HCT116 (cell line): ENCODE results near the gene PSTPIP1. TPM values are rescaled to one million over a fixed set of nuclear protein-coding genes. Genes with fewer than 3 reads are reported as not detected.

Experiments used
- ATAC-seq: fragments of 200-7000 bp; cut with Tn5 transposase; 2 replicates; pipeline ENCODE4 v1.9.1; 2020; ENCODE audit warnings: mild to moderate bottlenecking, moderate library complexity
- BruUV-seq: library from RNA; stranded (reverse); fragments of 400-500 nt; replicated peaks from 2 replicates; lab custom pipeline; 2021; lab: Mats Ljungman, UMichigan
- CTCF ChIA-PET: fragments of 300-600 bp; sonication (Branson Sonifier 250); formaldehyde crosslinking; loops from one replicate; lab custom pipeline; 2021; ENCODE audit warnings: antibody characterized with exemption; lab: Charles Lee
- POLR2A ChIA-PET: fragments of 300-600, 350-600 bp; sonication (Branson Sonifier 250); formaldehyde crosslinking; loops from one replicate; lab custom pipeline; 2021; ENCODE audit warnings: antibody characterized with exemption; lab: Charles Lee
- RAD21 ChIA-PET, 2 experiments: fragments of 300-600 bp; sonication (Branson Sonifier 250); formaldehyde crosslinking; loops; one replicate each; lab custom pipeline; 2023; ENCODE audit warnings: low total read pairs in 2 of 2; ENCODE audit not compliant: uncharacterized antibody in 2 of 2, unreplicated experiment in 2 of 2, low non-redundant PET in 1 of 2; lab: Charles Lee
- DNase-seq: peaks from one replicate; pipeline ENCODE4 v3.0.0-alpha.2; 2010; ENCODE audit warnings: low read depth, low spot score
- H2AFZ ChIP-seq: fragments of 200-600 bp; shearing (Covaris generic), sonication (generic); 2 replicates; pipeline ENCODE4 v1.6.1; 2017; ENCODE audit warnings: low read depth, mixed run types, mixed read lengths, antibody characterized with exemption, low read length; ENCODE audit not compliant: poor library complexity, severe bottlenecking
- H3K27ac ChIP-seq: 2 replicates; pipeline ENCODE4 v1.5.1; 2012; ENCODE audit warnings: low read depth, low read length
- H3K27me3 ChIP-seq: fragments of 200-600 bp; sonication (generic); 2 replicates; pipeline ENCODE4 v1.6.1; 2016; ENCODE audit warnings: mixed run types, low read length, mixed read lengths; ENCODE audit not compliant: insufficient read depth
- H3K36me3 ChIP-seq, 2 experiments: fragments of 200-500 bp in 1 of 2; fragments of 200-600 bp in 1 of 2; sonication (Bioruptor generic) in 1 of 2; sonication (generic) in 1 of 2; 2 replicates each; pipeline versions ENCODE4 v1.5.1 to v1.6.1; 2014 to 2016; ENCODE audit warnings: low read length in 2 of 2, inconsistent platforms in 1 of 2, mixed read lengths in 1 of 2, mixed run types in 1 of 2; ENCODE audit not compliant: insufficient read depth in 2 of 2, control insufficient read depth in 1 of 2
- H3K4me1 ChIP-seq, 2 experiments: fragments of 200-600 bp in 1 of 2; sonication (generic) in 1 of 2; 2 replicates each; pipeline versions ENCODE4 v1.5.1 to v1.6.1; 2012 to 2017; ENCODE audit warnings: low read length in 2 of 2, inconsistent platforms in 1 of 2, mild to moderate bottlenecking in 1 of 2, mixed read lengths in 1 of 2, mixed run types in 1 of 2, moderate library complexity in 1 of 2; ENCODE audit not compliant: insufficient read depth in 2 of 2, control insufficient read depth in 1 of 2
- H3K4me2 ChIP-seq: fragments of 200-600 bp; sonication (generic); 2 replicates; pipeline ENCODE4 v1.6.1; 2017; ENCODE audit warnings: mixed run types, low read length, mixed read lengths
- H3K4me3 ChIP-seq, 2 experiments: fragments of 200-600 bp in 1 of 2; sonication (generic) in 1 of 2; replicated peaks in 1 of 2; 2 replicates each; pipeline ENCODE4 v1.5.1; 2011 to 2016; ENCODE audit warnings: low read length in 2 of 2, control low read depth in 1 of 2, low read depth in 1 of 2, mild to moderate bottlenecking in 1 of 2, mixed read lengths in 1 of 2, mixed run types in 1 of 2
- H3K79me2 ChIP-seq: fragments of 200-600 bp; sonication (generic); 2 replicates; pipeline ENCODE4 v1.6.1; 2017; ENCODE audit warnings: mild to moderate bottlenecking, mixed run types, low read length, moderate library complexity, mixed read lengths; ENCODE audit not compliant: insufficient read depth
- H3K9ac ChIP-seq: fragments of 200-600 bp; sonication (generic); 2 replicates; pipeline ENCODE4 v1.6.1; 2016; ENCODE audit warnings: low read length, mixed read lengths
- H3K9me2 ChIP-seq: fragments of 200-600 bp; sonication (generic), shearing (Covaris generic); 2 replicates; pipeline ENCODE4 v1.6.1; 2017; ENCODE audit warnings: mixed run types, mild to moderate bottlenecking, moderate library complexity; ENCODE audit not compliant: insufficient read depth
- H3K9me3 ChIP-seq, 2 experiments: fragments of 200-500 bp in 1 of 2; fragments of 200-600 bp in 1 of 2; sonication (Bioruptor generic) in 1 of 2; sonication (generic) in 1 of 2; 2 replicates each; pipeline ENCODE4 v1.6.1; 2014 to 2017; ENCODE audit warnings: low read length in 2 of 2, mixed read lengths in 2 of 2, inconsistent platforms in 1 of 2, low read depth in 1 of 2, mild to moderate bottlenecking in 1 of 2, mixed run types in 1 of 2, moderate library complexity in 1 of 2; ENCODE audit not compliant: control insufficient read depth in 1 of 2, insufficient read depth in 1 of 2
- H4K20me1 ChIP-seq: fragments of 200-600 bp; sonication (generic), shearing (Covaris generic); 2 replicates; pipeline ENCODE4 v1.6.1; 2017; ENCODE audit warnings: mixed run types, mild to moderate bottlenecking, moderate library complexity; ENCODE audit not compliant: insufficient read depth
- CTCF ChIP-seq, 3 experiments: fragments of 200-600 bp in 1 of 3; sonication (generic) in 1 of 3; IDR thresholded peaks in 2 of 3; conservative IDR thresholded peaks in 1 of 3; 2 replicates each; pipeline ENCODE4 v1.5.1; 2012 to 2017; ENCODE audit warnings: low read depth in 2 of 3, low read length in 2 of 3, antibody characterized with exemption in 1 of 3, borderline replicate concordance in 1 of 3, control low read depth in 1 of 3, mild to moderate bottlenecking in 1 of 3, mixed read lengths in 1 of 3, mixed run types in 1 of 3, moderate library complexity in 1 of 3; ENCODE audit not compliant: insufficient read depth in 1 of 3
- ELF1 ChIP-seq: IDR thresholded peaks from 2 replicates; pipeline ENCODE4 v1.6.1; 2012; ENCODE audit warnings: low read depth, borderline replicate concordance
- EZH2phosphoT487 ChIP-seq: fragments of 200-600 bp; IDR thresholded peaks from 2 replicates; pipeline ENCODE4 v1.6.1; 2018; ENCODE audit warnings: antibody characterized with exemption, borderline replicate concordance
- FOSL1 ChIP-seq: IDR thresholded peaks from 2 replicates; pipeline ENCODE4 v1.6.1; 2012; ENCODE audit warnings: low read depth
- JUND ChIP-seq: IDR thresholded peaks from 2 replicates; pipeline ENCODE4 v1.6.1; 2012
- SIN3A ChIP-seq: IDR thresholded peaks from 2 replicates; pipeline ENCODE4 v1.6.1; 2012; ENCODE audit warnings: low read depth
- SRF ChIP-seq: IDR thresholded peaks from 2 replicates; pipeline ENCODE4 v1.6.1; 2012; ENCODE audit warnings: low read depth
- TCF7L2 ChIP-seq: IDR thresholded peaks from 2 replicates; pipeline ENCODE4 v1.7.0; 2011; ENCODE audit warnings: borderline replicate concordance, inconsistent platforms; ENCODE audit not compliant: insufficient read depth, insufficient read length; ENCODE audit errors: extremely low read depth
- YY1 ChIP-seq: IDR thresholded peaks from 2 replicates; pipeline ENCODE4 v1.6.1; 2011; ENCODE audit warnings: low read length, low read depth, moderate library complexity, mild to moderate bottlenecking; ENCODE audit not compliant: insufficient replicate concordance; ENCODE audit errors: extremely low read depth
- ZFX ChIP-seq: fragments of 450-650 bp; IDR thresholded peaks from 2 replicates; pipeline ENCODE4 v1.6.1; 2017
- intact Hi-C: fragments of 100-400 bp; cut with micrococcal nuclease; formaldehyde crosslinking; loops from 2 replicates; pipeline ENCODE4 v1.10.0; 2022
- total RNA-seq: library from RNA; stranded (reverse); gene quantifications from one replicate; pipeline ENCODE4 v1.2.1, GENCODE V29; 2021; ENCODE audit not compliant: unreplicated experiment

PSTPIP1 gene
- total RNA-seq, 1 experiment from 2014 or later = 0.79 TPM

- Histone ChIP-seq H4K20me1 (no peaks in the 10 kb centered on the region), H2AFZ (no peak overlapping the region), H3K4me1 (peaks cover 0 to 4% of the 10 kb centered on the region in 2 experiments; a peak in 1 of 4 replicates), H3K36me3 (no peaks in the 10 kb centered on the region)
- intact Hi-C loops = no loop called here
- no peak for DNase-seq
- POLR2A ChIA-PET = no interaction called here
- TF ChIP-seq TCF7L2 = no peak
- no peak for TF ChIP-seq CTCF (IDR thresholded peaks at IDR 0.05 in 2 of 3, conservative IDR thresholded peaks at IDR 0.05 in 1 of 3; ENCODE audit: borderline replicate concordance in 1 of 3, insufficient read depth in 1 of 3, low read depth in 2 of 3, low read length in 2 of 3)
- TF ChIP-seq SIN3A = no peak
- TF ChIP-seq, all 23 proteins: peak for 0
- Histone ChIP-seq H3K9me2 (no peaks in the 10 kb centered on the region), H3K4me2 (no peak overlapping the region), H3K9me3 (no peaks in the 10 kb centered on the region), H3K9ac (no peak overlapping the region), H3K4me3 (no peak overlapping the region), H3K27ac (no peak overlapping the region), H3K79me2 (no peaks in the 10 kb centered on the region), H3K27me3 (no peaks in the 10 kb centered on the region)
- BruUV-seq = no TSS peak
- RAD21 ChIA-PET = no interaction called here
- ATAC-seq = no peak
- CTCF ChIA-PET = no interaction called here
These were observed 36.0 kb downstream of the PSTPIP1 start for GRCh38 chr15:77030928-77031375.

- Histone ChIP-seq H3K9me3 (no peaks in the 10 kb centered on the region), H3K4me2 (no peak overlapping the region), H3K79me2 (no peaks in the 10 kb centered on the region), H3K4me3 (no peak overlapping the region), H3K27ac (no peak overlapping the region), H3K9me2 (no peaks in the 10 kb centered on the region), H3K36me3 (no peaks in the 10 kb centered on the region), H3K4me1 (peaks cover 0 to 4% of the 10 kb centered on the region in 2 experiments; a peak in 1 of 4 replicates), H4K20me1 (no peaks in the 10 kb centered on the region), H2AFZ (no peak overlapping the region), H3K9ac (no peak overlapping the region), H3K27me3 (no peaks in the 10 kb centered on the region)
- BruUV-seq = no TSS peak
- CTCF ChIA-PET = no interaction called here
- no peak for TF ChIP-seq EZH2phosphoT487
- TF ChIP-seq JUND = no peak
- no peak for TF ChIP-seq YY1
- TF ChIP-seq SIN3A = no peak
- TF ChIP-seq ZFX = no peak
- no peak for TF ChIP-seq FOSL1
- TF ChIP-seq ELF1 = no peak
- TF ChIP-seq SRF = no peak
- TF ChIP-seq CTCF (IDR thresholded peaks at IDR 0.05 in 2 of 3, conservative IDR thresholded peaks at IDR 0.05 in 1 of 3; ENCODE audit: borderline replicate concordance in 1 of 3, insufficient read depth in 1 of 3, low read depth in 2 of 3, low read length in 2 of 3) = no peak
- ATAC-seq = no peak
- RAD21 ChIA-PET = no interaction called here
- POLR2A ChIA-PET = no interaction called here
- intact Hi-C loops = no loop called here
- no peak for DNase-seq
These were observed 36.6 kb downstream of the PSTPIP1 start for GRCh38 chr15:77031376-77032050.
